ENCODE measurements around the gene APBA1. TPM values are rescaled to one million over a fixed set of nuclear protein-coding genes. Genes with fewer than 3 reads are reported as not detected.

The APBA1 gene
- total and polyA plus RNA-seq, 9 of the 15 experiments (the other 6 are each of a cell fraction or from before 2014, with no cell fraction given): 0.01 to 0.02 TPM; not detected in 7

DNA sequence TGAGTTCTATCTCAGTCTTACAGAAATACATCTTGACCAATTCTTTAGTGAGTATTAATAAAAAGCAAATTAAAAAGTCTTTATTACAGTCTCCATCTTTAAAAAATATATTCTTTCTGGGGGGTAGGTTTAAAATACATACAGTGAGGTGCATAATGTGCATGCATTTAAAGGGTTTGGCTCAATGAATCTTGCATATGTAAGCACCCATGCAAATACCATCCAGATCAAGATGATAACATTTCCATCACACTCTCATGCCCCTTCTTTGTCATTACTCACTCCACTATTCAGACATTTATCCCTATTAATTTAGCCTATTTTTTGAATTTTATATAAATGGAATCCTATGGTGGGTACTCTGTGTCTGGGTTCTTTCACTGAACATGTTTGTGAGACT is 113.0 kb downstream of the APBA1 start (continued):
- TF ChIP-seq SREBF1 (IDR thresholded peaks at IDR 0.05; ENCODE audit: borderline replicate concordance, low read depth, low read length) (no peak), NR2C1 (IDR thresholded peaks at IDR 0.05) (no peak), NR2C1 (tag; IDR thresholded peaks at IDR 0.05) (no peak)

DNA sequence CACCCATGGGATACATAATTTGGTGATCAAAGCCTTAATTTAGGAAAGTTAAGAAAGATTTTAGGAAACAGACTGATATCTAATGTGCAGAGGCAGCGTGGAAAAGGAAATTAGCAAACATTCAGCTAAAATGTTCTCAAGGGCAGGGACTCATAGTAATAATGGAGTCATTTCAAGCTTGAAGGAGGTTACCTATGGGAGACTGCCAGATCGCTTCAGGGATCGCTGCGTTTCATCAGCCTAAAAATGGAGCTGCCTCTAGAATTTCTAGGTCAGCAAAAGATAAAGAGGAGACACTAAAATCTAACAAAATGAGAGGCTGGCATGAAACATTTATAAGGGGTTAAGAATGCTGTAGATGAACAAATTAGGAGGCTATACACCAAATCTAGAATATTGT is 115.5 kb downstream of the APBA1 start:
- no peak overlapping the region for H3K4me2 ChIP-seq (ENCODE audit: insufficient read depth, low read length)
- H3K9ac ChIP-seq (ENCODE audit: insufficient read depth in 1 of 2, low read depth in 2 of 2, low read length in 2 of 2): no peak overlapping the region
- in situ Hi-C loops (cut with MboI): no loop called here
- no peaks in the 10 kb centered on the region for H3K9me1 ChIP-seq (ENCODE audit: control insufficient read depth, insufficient read depth, low read length)
- no peaks in the 10 kb centered on the region for H3K27me3 ChIP-seq (ENCODE audit: control insufficient read depth in 2 of 2, insufficient read depth in 2 of 2, low read length in 2 of 2)
- H2AFZ ChIP-seq (ENCODE audit: low read depth, low read length): no peak overlapping the region
- H4K20me1 ChIP-seq (replicated peaks; ENCODE audit: control insufficient read depth, insufficient read depth, low read length): no peaks in the 10 kb centered on the region
- H3K36me3 ChIP-seq (ENCODE audit: control insufficient read depth, insufficient read depth, low read length): no peaks in the 10 kb centered on the region
- ATAC-seq (no peak), DNase-seq (ENCODE audit: extremely low read depth in 1 of 4, low spot score in 3 of 4) (no peak), FAIRE-seq (no peak)
- no peak overlapping the region for H3K27ac ChIP-seq (ENCODE audit: extremely low read depth, low read depth, low read length)
- no peak overlapping the region for H3K4me3 ChIP-seq
- BruUV-seq (replicated peaks): no TSS peak
- no peaks in the 10 kb centered on the region for H3K9me3 ChIP-seq (replicated peaks; ENCODE audit: control insufficient read depth, insufficient read depth, low read depth, low read length)
- H3K79me2 ChIP-seq (ENCODE audit: control insufficient read depth, insufficient read depth, low read length): no peaks in the 10 kb centered on the region
- intact Hi-C loops (cut with micrococcal nuclease): no loop called here
- POLR2A ChIA-PET: no interaction called here
- 0% methylated on average over 4 of the region's 4 CpGs for WGBS (ENCODE audit: insufficient coverage, low coverage, missing lambda C conversion rate)
- H3K4me1 ChIP-seq (replicated peaks in 1 of 2; ENCODE audit: control insufficient read depth in 2 of 2, insufficient read depth in 2 of 2, low read length in 2 of 2): no peaks in the 10 kb centered on the region
- CTCF ChIA-PET (ENCODE audit: low intra/inter-chr PET ratio): no interaction called here
- TF ChIP-seq FOXK2 (conservative IDR thresholded peaks at IDR 0.05 in 1 of 2, IDR thresholded peaks at IDR 0.05 in 1 of 2; ENCODE audit: low read depth in 2 of 2): no peak
- TF ChIP-seq, protein P1, sequence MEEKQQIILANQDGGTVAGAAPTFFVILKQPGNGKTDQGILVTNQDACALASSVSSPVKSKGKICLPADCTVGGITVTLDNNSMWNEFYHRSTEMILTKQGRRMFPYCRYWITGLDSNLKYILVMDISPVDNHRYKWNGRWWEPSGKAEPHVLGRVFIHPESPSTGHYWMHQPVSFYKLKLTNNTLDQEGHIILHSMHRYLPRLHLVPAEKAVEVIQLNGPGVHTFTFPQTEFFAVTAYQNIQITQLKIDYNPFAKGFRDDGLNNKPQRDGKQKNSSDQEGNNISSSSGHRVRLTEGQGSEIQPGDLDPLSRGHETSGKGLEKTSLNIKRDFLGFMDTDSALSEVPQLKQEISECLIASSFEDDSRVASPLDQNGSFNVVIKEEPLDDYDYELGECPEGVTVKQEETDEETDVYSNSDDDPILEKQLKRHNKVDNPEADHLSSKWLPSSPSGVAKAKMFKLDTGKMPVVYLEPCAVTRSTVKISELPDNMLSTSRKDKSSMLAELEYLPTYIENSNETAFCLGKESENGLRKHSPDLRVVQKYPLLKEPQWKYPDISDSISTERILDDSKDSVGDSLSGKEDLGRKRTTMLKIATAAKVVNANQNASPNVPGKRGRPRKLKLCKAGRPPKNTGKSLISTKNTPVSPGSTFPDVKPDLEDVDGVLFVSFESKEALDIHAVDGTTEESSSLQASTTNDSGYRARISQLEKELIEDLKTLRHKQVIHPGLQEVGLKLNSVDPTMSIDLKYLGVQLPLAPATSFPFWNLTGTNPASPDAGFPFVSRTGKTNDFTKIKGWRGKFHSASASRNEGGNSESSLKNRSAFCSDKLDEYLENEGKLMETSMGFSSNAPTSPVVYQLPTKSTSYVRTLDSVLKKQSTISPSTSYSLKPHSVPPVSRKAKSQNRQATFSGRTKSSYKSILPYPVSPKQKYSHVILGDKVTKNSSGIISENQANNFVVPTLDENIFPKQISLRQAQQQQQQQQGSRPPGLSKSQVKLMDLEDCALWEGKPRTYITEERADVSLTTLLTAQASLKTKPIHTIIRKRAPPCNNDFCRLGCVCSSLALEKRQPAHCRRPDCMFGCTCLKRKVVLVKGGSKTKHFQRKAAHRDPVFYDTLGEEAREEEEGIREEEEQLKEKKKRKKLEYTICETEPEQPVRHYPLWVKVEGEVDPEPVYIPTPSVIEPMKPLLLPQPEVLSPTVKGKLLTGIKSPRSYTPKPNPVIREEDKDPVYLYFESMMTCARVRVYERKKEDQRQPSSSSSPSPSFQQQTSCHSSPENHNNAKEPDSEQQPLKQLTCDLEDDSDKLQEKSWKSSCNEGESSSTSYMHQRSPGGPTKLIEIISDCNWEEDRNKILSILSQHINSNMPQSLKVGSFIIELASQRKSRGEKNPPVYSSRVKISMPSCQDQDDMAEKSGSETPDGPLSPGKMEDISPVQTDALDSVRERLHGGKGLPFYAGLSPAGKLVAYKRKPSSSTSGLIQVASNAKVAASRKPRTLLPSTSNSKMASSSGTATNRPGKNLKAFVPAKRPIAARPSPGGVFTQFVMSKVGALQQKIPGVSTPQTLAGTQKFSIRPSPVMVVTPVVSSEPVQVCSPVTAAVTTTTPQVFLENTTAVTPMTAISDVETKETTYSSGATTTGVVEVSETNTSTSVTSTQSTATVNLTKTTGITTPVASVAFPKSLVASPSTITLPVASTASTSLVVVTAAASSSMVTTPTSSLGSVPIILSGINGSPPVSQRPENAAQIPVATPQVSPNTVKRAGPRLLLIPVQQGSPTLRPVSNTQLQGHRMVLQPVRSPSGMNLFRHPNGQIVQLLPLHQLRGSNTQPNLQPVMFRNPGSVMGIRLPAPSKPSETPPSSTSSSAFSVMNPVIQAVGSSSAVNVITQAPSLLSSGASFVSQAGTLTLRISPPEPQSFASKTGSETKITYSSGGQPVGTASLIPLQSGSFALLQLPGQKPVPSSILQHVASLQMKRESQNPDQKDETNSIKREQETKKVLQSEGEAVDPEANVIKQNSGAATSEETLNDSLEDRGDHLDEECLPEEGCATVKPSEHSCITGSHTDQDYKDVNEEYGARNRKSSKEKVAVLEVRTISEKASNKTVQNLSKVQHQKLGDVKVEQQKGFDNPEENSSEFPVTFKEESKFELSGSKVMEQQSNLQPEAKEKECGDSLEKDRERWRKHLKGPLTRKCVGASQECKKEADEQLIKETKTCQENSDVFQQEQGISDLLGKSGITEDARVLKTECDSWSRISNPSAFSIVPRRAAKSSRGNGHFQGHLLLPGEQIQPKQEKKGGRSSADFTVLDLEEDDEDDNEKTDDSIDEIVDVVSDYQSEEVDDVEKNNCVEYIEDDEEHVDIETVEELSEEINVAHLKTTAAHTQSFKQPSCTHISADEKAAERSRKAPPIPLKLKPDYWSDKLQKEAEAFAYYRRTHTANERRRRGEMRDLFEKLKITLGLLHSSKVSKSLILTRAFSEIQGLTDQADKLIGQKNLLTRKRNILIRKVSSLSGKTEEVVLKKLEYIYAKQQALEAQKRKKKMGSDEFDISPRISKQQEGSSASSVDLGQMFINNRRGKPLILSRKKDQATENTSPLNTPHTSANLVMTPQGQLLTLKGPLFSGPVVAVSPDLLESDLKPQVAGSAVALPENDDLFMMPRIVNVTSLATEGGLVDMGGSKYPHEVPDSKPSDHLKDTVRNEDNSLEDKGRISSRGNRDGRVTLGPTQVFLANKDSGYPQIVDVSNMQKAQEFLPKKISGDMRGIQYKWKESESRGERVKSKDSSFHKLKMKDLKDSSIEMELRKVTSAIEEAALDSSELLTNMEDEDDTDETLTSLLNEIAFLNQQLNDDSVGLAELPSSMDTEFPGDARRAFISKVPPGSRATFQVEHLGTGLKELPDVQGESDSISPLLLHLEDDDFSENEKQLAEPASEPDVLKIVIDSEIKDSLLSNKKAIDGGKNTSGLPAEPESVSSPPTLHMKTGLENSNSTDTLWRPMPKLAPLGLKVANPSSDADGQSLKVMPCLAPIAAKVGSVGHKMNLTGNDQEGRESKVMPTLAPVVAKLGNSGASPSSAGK (IDR thresholded peaks at IDR 0.05): no peak
- TF ChIP-seq THRAP3 (IDR thresholded peaks at IDR 0.05; ENCODE audit: borderline replicate concordance): no peak
- TF ChIP-seq EHMT2 (IDR thresholded peaks at IDR 0.05): no peak
- TF ChIP-seq NR3C1 (CRISPR knock-in tag; IDR thresholded peaks at IDR 0.05): no peak
- TF ChIP-seq ASH1L (IDR thresholded peaks at IDR 0.05; ENCODE audit: borderline replicate concordance, low read depth, partially characterized antibody): no peak
- no peak for TF ChIP-seq HLTF (IDR thresholded peaks at IDR 0.05)
- TF ChIP-seq CREBBP (IDR thresholded peaks at IDR 0.05; ENCODE audit: low read depth, low read length): no peak
- TF ChIP-seq ZNF589 (CRISPR knock-in tag; IDR thresholded peaks at IDR 0.05; ENCODE audit: low read depth): no peak
- no peak for TF ChIP-seq EP400 (IDR thresholded peaks at IDR 0.05)
